ENCODE measurements around the gene SDC3.
A peak's percentile ranks its signal among the peaks of the same experiment; 100 is the strongest.

Gene SDC3

DNA sequence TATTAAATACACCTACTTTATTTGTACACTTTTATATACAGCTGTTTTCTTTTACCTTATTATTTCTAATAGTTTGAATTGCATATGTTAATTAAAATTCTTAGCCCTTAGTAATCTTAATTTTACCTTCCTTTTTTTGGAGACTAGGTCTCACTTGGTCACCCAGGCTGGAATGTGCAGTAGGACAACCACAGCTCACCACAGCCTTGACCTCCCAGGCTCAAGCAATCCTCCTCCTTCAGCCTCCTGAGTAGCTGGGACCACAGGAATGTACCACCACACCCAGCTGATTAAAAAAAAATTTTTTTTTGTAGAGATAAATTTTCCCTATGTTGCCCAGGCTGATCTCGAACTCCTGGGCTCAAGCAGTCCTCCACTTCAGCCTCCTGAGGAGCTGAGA, 15.0 kb upstream of the SDC3 start:
- no peak for TF ChIP-seq CTCF (IDR thresholded peaks at IDR 0.05; ENCODE audit: low read depth, low read length)
- Histone ChIP-seq H3K27me3 (no peaks in the 10 kb centered on the region), H3K4me1 (peaks cover 7% of the 10 kb centered on the region; the same call in 1 of the 2 replicates), H3K4me3 (ENCODE audit: low read depth, low read length) (no peak overlapping the region), H3K36me3 (no peaks in the 10 kb centered on the region), H3K9me3 (no peaks in the 10 kb centered on the region)
- DNase-seq: no peak

DNA sequence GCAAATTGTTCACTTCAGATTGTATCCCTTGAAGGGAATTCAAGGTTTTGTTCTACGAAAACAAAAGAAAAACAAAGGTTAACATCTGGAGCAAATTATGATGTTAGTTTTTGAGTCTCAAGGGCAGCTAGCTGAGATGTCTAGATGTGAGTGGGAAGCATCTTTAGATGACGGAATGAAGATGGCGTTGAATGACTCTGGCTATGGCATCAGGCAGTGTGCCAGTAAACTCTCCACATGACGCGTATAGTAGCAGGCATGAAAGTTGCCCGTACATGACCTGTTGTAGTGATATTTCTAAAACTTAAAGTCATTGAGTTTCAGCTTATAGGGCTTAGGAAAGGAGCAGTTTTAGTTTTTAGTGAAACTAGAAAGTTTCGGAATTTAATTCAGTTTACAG, 12.3 kb upstream of the SDC3 start:
- TF ChIP-seq CTCF (IDR thresholded peaks at IDR 0.05; ENCODE audit: low read depth, low read length): no peak
- Histone ChIP-seq H3K9me3 (no peaks in the 10 kb centered on the region), H3K4me1 (peaks cover 7% of the 10 kb centered on the region; the same call in 1 of the 2 replicates), H3K27me3 (no peaks in the 10 kb centered on the region), H3K4me3 (ENCODE audit: low read depth, low read length) (no peak overlapping the region), H3K36me3 (no peaks in the 10 kb centered on the region)
- DNase-seq: no peak

DNA sequence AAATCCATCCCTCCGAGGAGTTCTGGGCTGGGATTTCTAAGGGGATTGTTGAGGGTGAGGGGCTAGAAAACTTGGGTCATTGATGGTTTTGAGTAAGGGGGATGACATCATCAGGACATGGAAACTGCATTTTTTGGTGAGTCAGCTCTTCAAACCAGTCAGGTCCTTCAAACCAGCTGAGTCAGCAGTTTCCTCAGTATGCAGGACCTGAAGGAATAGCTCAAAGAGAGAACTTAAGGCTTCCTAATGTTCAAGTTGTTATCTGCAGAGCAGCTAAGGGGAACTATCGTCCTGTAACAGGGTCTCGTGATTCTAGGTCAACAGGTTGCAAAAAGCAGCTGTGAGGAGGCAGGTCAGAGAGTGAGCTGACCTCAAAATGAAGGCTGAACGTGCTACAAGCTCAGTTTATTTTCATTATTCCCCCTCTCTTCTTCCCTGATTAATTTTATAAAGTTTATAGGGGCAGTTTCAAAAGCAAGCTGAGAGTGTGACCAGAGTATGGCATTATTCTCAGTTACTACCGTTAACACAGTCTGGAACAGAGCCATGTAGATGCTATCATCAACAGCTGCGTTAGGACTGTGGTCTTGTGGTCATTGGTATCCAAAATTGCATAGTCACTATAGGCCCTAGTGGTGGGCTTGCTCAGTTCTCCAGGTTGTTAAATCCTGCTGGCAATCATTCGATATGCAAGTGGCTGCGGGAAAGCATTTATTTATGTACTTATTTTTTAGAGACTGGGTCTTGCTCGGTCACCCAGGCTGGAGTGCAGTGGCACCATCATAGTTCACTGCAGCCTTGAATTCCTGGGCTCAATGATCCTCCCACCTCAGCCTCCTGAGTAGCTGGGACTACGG, 10.7 kb upstream of the SDC3 start:
- peak; percentile 4; the same call in 1 of the 2 replicates for TF ChIP-seq CTCF (IDR thresholded peaks at IDR 0.05; ENCODE audit: low read depth, low read length)
- H3K4me3 ChIP-seq (ENCODE audit: low read depth, low read length): no peak overlapping the region
- peaks cover 7% of the 10 kb centered on the region; the same call in 1 of the 2 replicates for H3K4me1 ChIP-seq
- no peaks in the 10 kb centered on the region for H3K36me3 ChIP-seq
- peak; percentile 30 for DNase-seq
- H3K27me3 ChIP-seq: no peaks in the 10 kb centered on the region
- H3K9me3 ChIP-seq: no peaks in the 10 kb centered on the region

- no peak for TF ChIP-seq CTCF (IDR thresholded peaks at IDR 0.05; ENCODE audit: low read depth, low read length)
- no peak overlapping the region for H3K4me3 ChIP-seq (ENCODE audit: low read depth, low read length)
- H3K9me3 ChIP-seq: no peaks in the 10 kb centered on the region
- DNase-seq: no peak
- H3K4me1 ChIP-seq: peaks cover 7% of the 10 kb centered on the region; the same call in 1 of the 2 replicates
- no peaks in the 10 kb centered on the region for H3K36me3 ChIP-seq
- H3K27me3 ChIP-seq: no peaks in the 10 kb centered on the region
Observed at GRCh38 chr1:30916296-30916695, 7.7 kb upstream of the SDC3 start.

- Histone ChIP-seq H3K36me3 (no peaks in the 10 kb centered on the region), H3K4me1 (peaks cover 7% of the 10 kb centered on the region; the same call in 1 of the 2 replicates), H3K4me3 (ENCODE audit: low read depth, low read length) (no peak overlapping the region), H3K27me3 (no peaks in the 10 kb centered on the region), H3K9me3 (no peaks in the 10 kb centered on the region)
- no peak for TF ChIP-seq CTCF (IDR thresholded peaks at IDR 0.05; ENCODE audit: low read depth, low read length)
- no peak for DNase-seq
Observed at GRCh38 chr1:30915491-30916230, 7.1 kb upstream of the SDC3 start.
